HPDE6-E6E7 (cell line): ENCODE results near the gene KCNN2.

Experiments used
- DNase-seq: peaks from one replicate; pipeline ENCODE4 v3.0.0; 2011; ENCODE audit warnings: missing footprints; ENCODE audit errors: extremely low spot score

The KCNN2 gene

DNA sequence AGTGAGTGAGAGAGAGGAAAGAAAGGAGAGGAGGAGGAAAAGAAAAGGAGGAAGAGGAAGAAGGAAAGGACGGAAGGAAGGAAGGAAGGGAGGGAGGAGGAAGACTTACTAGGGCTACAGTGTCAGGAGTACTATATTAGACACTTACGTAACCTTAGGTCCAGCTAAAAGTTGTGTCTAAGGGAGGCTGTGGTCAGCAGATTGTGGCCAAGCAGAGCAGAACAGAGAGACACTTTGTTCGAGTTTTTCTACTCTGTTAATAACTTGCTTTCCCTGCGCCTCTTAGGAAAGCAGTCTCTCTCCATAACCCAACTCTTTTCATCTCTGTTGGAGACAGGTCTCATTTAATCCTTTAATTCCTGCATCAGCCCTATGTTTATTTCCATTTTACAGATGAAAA, 138.9 kb downstream of the KCNN2 start:
- no peak for DNase-seq

DNA sequence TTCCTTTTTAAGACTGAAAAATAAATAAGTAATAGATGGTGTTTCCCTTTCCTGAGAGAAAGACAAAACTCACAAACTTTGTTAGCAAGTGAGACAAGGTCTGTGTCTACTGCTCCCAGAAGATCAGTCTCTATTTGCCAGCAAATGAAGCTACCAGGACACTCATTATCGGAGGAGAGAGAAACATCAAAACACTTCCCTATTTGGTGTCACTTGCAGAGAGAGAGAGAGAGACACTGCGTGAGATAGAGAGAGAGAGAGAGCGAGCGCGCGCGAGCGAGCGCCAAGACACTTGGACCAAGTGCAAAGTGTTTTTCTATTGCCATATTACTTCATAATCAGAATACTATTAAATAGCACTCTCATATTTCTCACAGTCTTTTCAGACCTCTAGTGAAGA, 142.7 kb downstream of the KCNN2 start:
- DNase-seq: no peak

DNA sequence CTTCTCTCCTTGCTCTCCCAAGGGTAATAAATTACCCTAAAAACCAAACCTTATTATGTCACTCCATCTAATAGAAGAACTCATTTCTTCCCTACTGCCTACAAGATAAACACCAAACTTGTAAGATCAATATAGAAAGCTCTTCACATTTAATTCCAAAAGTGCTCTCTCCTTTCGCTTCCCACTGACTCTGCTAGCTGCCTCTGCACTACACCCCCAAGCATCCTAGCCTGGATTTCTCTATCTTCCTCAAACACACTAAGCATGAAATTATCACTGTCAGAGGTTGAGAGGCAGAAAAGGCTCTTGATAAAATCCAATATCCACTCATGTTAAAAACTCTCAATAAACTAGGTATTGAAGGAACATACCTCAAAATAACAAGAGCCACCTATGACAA, 162.4 kb downstream of the KCNN2 start:
- DNase-seq: no peak

DNA sequence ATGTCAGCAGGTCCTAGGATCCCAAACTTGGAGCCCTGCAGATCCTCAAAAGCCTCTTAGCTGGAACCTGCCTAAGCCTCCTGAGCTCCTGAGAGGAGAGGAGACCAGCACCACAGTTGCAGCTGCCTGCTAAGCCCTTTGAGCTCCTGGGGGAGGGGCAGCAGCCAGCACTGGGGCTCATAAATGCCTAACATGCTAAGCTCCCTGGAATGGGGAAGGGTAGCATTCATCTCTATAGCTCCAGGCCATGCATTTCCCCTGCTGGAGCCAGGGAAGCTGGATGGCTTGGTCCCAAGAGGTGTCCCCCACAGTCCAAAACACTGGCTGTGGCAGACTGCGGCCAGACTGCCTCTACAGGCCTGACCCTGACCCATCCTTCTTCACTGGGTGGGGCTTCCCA, 182.7 kb downstream of the KCNN2 start:
- no peak for DNase-seq
